22Rv1 (cell line): ENCODE data around the gene FAM168A.

Experiments
- CTCF ChIP-seq: fragments of 450-650 bp; IDR thresholded peaks from 2 replicates; pipeline ENCODE4 v1.5.1; 2017; ENCODE audit warnings: mild to moderate bottlenecking
- ZFX ChIP-seq: fragments of 450-650 bp; IDR thresholded peaks from 2 replicates; pipeline ENCODE4 v1.6.1; 2017; ENCODE audit warnings: antibody characterized with exemption, borderline replicate concordance

DNA sequence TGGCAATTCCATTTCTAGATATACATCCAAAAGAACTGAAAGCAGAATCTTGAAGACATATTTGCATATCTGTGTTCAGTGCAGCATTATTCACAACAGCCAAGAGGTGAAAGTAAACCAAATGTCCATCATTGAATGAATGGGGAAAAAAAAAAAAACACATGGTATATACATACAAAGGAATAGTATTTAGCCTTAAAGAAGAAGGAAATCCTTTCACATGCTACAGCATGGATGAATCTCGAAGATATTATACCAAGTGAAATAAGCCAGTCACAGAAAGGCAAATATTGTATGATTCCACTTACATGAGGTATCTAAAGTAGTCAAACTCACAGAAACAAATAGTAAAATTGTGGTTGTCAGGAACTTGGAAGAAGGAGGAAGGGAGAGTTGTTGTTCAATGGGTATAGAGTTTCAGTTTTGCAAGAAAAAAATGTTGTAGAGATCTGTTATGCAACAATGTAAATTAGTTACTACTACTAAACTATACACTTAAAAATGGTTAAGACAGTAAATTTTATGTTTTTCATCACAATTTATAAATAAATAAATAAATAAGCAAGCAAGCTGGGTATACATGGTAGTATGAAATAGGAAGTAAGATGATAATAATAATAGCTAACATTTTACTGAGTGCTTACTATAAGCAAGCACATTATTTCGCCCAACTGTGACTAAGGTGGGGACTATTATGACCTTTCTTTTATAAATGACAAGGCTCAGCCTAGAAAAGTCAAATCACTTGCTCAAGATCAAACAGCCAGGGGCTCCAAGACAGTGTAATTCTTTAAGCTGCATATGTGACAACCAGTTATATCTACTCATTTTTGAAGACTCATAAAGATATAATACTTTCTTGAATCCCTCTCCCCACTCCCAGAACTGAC, 50.0 kb downstream of the FAM168A start:
- TF ChIP-seq CTCF (no peak), ZFX (no peak)
